Measurements from ENCODE around the gene ZNF331.

Gene ZNF331

GRCh38 chr19:53571339-53571738 lies 33.4 kb downstream of the ZNF331 start:
- no peak for DNase-seq (ENCODE audit: low spot score)

GRCh38 chr19:53576941-53577653 lies 39.2 kb downstream of the ZNF331 start:
- DNase-seq (ENCODE audit: low spot score), result no peak

- no peak for DNase-seq (ENCODE audit: low spot score)
Observed at GRCh38 chr19:53577968-53578367, 40.0 kb downstream of the ZNF331 start.

- no peak for DNase-seq (ENCODE audit: low spot score)
Observed at GRCh38 chr19:53579518-53579917, 41.6 kb downstream of the ZNF331 start.

DNA sequence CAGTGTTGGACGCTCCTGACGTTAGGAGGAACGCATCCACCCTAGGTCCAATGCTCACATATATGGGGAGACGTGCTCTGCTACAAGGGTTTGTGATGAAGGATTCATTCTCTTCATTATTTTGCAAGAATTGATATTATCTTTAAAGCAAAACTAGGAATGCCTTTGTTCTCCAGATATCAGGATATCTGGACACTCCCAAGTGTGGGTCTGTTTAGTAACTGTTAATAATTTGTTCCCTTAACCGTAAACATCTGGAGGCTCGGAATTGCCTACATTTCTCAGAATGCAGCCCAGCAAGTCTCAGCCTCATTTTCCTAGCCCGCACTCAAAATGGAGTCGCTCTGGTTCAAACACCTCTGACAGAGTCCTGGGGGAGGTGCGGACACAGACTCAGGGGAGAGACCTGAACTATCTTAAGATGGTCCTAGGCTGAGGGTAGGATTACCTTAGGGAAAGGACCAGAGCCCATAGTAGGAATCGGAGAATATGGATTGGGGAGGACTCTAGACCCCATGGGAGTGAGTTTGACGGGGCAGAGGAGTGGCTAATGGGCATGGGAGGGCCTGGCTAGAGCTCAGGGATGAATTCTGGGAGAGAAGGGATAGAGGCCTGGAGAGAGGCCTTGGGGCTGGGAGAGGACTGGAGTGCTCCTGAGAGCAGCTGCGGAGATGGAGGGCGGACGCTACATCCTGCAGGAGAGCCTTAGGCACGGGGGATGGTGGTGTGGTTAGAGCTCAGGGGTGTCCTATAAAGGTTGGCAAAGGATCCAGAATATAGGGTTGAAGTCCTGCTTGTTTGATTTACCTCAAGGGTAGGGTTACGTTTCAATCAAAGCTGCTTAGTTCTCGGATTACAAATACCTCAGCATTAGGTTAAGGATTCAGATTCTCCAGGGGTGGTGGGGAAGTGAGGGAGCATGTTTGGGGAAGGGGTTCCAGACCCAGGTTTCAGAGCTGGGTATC lies 43.2 kb downstream of the ZNF331 start:
- DNase-seq (ENCODE audit: low spot score), result no peak

DNA sequence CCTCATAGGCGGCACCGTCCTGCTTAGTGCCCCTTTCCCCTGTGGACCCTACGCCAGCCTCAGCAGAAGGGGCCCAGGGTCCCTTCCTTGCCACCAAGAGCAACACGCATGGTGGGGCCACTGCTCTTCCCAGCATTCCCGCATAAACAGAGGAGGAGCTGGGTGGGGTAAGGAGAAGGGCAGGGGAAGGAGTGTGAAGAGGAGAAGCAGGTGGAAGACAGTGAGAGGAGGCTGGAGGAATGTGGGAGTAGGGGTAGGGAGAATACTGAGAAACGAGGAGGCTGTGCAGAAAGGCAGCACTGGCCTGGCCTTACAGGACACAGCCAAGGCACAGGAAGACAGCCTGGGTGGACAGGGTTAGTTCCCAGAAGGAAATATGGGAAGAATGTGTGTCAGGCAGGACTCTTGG lies 43.9 kb downstream of the ZNF331 start:
- no peak for DNase-seq (ENCODE audit: low spot score)

- no peak for DNase-seq (ENCODE audit: low spot score)
Observed at GRCh38 chr19:53583181-53583580, 45.2 kb downstream of the ZNF331 start.

GRCh38 chr19:53586277-53586691 lies 48.3 kb downstream of the ZNF331 start:
- DNase-seq (ENCODE audit: low spot score), result no peak

- DNase-seq (ENCODE audit: low spot score), result no peak
Observed at GRCh38 chr19:53594811-53595509, 57.0 kb downstream of the ZNF331 start.

DNA sequence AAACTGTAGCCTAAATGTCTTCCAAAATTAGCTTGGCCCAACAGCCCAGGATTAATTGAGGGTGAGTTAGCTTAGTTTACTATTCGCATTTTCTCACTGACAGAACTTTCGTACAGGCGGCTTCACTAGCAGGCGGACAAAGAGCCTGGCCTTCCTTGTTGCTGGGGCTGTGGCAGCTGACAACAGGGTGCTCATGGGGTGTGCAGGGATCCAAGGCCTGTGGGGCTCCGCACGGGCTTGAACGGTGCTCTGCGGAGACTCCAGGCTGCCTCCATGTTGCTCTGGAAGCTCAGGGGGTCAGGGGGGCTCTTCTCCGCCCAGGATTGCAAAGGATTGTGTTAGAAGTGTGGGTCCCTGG lies 57.5 kb downstream of the ZNF331 start:
- DNase-seq (ENCODE audit: low spot score), result no peak

DNA sequence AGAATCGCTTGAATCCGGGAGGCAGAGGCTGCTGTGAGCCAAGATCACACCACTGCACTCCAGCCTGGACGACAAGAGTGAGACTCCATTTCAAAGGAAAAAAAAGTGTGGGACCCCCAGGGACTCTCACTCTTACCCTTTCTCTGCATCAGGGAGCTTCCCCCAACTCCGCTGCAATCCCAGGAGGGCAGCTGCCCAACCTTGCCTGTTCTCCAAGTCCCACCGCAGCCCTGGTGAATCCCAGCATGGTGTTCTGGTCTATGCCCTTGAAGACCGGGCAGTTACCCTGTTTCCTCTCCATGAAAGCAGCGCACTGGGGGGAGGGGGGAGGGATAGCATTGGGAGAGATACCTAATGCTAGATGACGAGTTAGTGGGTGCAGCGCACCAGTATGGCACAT lies 58.1 kb downstream of the ZNF331 start:
- no peak for DNase-seq (ENCODE audit: low spot score)

- DNase-seq (ENCODE audit: low spot score), result no peak
Observed at GRCh38 chr19:53597023-53597422, 59.1 kb downstream of the ZNF331 start.

- no peak for DNase-seq (ENCODE audit: low spot score)
Observed at GRCh38 chr19:53598361-53598760, 60.4 kb downstream of the ZNF331 start.

DNA sequence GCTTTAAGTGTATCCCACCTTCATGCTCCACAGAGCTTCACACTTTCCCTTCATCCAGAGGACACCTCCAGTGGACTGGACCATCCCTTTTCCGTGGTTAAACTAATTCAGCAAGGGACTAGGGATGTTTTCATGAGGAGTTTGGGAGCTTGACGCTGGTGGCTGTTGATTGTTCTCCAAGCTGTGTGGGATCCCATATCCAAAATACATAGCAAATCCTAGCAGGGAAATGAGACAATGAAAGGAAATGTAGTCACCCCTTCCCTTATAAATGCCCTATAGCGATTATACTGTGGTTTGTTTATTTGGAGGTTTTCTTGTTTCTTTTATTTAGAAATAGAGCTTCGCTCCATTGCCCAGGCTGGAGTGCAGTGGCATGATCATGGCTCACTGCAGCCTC lies 62.3 kb downstream of the ZNF331 start:
- DNase-seq (ENCODE audit: low spot score), result no peak

- DNase-seq (ENCODE audit: low spot score), result no peak
Observed at GRCh38 chr19:53606031-53606430, 68.1 kb downstream of the ZNF331 start.

DNA sequence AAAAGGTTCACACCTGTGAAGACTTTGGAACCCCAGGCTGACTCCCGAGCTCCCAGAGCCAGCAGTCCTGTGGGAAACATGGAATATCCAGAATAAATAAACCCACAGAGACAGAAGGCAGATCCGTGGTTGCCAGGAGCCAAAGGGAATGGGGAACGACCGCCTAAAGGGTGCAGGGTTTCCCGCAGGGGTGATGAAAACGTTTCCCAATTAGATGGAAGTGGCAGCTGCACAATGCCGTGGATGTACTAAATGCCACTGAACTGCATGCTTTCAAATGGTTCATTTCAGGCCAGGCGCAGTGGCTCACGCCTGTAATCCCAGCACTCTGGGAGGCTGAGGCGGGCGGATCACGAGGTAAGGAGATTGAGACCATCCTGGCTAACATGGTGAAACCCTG lies 70.4 kb downstream of the ZNF331 start:
- no peak for DNase-seq (ENCODE audit: low spot score)

DNA sequence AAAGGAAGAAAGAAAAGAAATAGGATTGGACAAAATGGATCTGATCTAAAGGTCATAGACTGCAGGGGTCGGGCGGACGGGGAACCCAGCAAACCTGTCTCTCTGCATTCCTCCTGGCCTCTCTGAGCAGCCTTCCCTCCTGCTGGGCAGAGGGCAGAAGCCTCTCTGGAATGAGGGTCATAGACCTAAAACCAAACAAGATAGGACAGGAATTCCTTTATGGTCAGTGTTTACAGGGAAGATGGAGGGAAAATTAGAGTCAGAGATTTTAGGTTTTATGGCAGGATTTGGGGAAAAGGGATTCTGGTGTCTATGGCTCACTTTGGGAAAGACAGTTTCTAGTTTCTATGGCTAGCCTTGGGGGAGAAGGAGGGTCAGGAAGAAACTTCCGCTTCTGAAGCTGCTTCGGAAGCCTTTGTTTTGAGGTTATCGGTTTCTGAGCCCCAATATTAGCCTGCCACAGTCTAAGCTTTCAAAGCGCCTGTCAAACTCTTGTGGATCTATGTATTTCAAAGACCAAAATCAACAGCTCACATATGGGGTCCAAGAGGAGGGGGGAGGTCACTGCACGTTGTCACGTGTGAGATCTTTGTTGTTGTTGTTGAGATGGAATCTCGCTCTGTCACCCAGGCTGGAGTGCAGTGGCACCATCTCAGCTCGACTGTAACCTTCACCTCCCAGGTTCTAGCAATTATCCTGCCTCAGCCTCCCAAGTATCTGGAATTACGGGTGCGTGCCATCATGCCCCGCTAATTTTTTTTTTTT lies 75.0 kb downstream of the ZNF331 start:
- no peak for DNase-seq (ENCODE audit: low spot score)

DNA sequence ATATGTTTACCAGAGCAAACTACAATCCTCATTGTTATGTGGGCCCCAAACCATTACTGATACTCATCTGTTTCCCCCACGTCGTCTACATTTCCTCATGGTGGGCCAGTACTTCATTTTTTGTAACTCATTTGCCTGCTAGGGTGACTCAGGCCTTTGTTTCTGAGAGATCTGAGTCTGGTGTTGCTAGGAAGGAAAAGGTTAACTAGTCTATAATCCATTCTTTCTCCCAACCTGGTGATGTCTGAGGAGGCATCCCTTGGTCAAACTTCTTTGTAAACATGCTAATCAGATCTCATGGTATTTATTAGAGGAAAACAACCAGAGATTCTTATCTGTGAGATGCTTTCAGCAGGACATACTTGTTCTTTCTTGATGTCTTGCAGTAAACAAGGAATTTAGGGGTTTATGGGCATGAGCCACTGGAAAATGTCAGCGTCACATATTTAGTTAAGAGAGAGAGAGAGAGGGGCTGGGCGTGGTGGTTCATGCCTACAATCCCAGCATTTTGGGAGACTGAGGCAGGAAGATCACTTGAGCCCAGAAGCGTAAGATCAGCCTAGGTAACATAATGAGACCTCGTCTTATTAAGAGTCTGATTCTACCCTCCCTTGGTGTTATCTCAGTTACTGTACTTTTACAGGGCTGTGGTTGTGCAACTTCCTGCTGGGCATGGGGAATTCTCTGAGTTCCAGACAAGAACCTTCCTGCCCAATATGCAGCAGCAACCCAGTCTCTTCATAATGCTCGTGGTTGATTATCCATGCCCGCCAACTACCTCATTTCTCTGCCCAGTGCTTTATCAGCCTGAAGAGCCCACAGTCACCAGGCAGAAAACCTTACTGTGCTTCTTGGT lies 84.2 kb downstream of the ZNF331 start:
- no peak for DNase-seq (ENCODE audit: low spot score)

DNA sequence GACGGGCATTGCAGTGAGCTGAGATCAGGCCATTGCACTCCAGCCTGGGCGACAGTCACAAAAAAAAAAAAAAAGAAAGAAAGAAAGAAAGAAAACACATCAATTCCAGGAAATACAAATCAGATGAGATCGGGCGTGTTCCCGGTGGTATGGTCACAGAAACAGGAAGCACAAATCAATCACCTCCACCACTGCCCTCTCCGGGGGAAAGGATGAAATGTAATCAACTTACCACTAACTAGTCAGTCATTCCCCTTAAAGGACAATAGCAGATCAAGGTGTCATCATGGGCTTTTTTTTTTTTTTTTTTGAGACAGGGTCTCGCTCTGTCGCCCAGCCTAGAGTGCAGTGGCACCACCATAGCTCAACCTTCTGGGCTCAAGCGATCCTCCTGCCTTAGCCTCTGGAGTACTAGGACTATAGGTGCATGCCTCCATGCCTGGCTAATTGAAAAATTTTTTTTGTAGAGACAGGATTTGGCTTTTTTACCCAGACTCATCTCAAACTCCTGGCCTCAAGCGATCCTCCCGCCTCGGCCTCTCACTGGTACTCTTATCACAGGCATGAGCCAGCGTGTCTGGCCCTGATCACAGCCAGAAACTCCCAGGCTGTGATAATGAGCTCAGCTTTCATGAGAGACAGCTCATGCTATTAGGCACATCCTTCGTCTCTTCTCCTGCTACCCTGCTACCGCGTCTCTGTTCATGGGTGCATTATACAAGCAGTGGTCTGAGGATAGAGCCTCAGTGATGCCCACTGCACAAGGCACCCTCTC lies 87.0 kb downstream of the ZNF331 start:
- no peak for DNase-seq (ENCODE audit: low spot score)

DNA sequence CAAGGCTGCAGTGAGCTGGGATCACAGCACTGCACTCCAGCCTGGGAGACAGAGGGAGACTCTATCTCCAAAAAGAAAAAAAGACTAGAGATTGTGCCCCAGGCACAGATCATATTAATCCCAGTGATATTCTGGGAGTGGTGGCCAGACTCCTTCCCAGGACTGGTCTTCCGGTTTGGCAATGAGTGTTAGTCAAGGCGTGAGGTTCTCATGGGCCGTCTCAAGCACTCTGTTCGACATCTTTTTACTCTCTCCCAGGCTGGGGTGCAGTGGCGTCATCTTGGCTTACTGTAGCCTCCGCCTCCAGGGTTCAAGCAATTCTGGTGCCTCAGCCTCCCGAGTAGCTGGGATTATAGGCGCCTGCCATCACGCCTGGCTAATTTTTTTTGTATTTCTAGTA lies 88.5 kb downstream of the ZNF331 start:
- no peak for DNase-seq (ENCODE audit: low spot score)

Measured in germinal center (tissue), 1 donor.